HG02623 (cell line): ENCODE measurements around the gene MARK1.
A peak's percentile ranks its signal among the peaks of the same experiment; 100 is the strongest.

ENCODE experiments used
- ATAC-seq: cut with Tn5 transposase; IDR thresholded peaks from one replicate; pipeline ENCODE4 v1.9.1; 2021; ENCODE audit warnings: moderate library complexity; ENCODE audit not compliant: unreplicated experiment

Gene MARK1

GRCh38 chr1:220528679-220529501 is 954 bp downstream of the MARK1 start:
- peak; percentile 10 for ATAC-seq

- no peak for ATAC-seq
Observed at GRCh38 chr1:220529521-220530020, 1.6 kb downstream of the MARK1 start.

- ATAC-seq, result no peak
Observed at GRCh38 chr1:220533504-220534109, 5.7 kb downstream of the MARK1 start.

- no peak for ATAC-seq
Observed at GRCh38 chr1:220544901-220545303, 17.0 kb downstream of the MARK1 start.

- no peak for ATAC-seq
Observed at GRCh38 chr1:220550811-220551399, 23.0 kb downstream of the MARK1 start.

- no peak for ATAC-seq
Observed at GRCh38 chr1:220551718-220552117, 23.8 kb downstream of the MARK1 start.

GRCh38 chr1:220552672-220553260 is 24.8 kb downstream of the MARK1 start:
- ATAC-seq, result no peak

- no peak for ATAC-seq
Observed at GRCh38 chr1:220556641-220557040, 28.7 kb downstream of the MARK1 start.

- ATAC-seq, result no peak
Observed at GRCh38 chr1:220563564-220563963, 35.6 kb downstream of the MARK1 start.

- ATAC-seq, result no peak
Observed at GRCh38 chr1:220564216-220564615, 36.3 kb downstream of the MARK1 start.

- no peak for ATAC-seq
Observed at GRCh38 chr1:220565670-220566069, 37.7 kb downstream of the MARK1 start.

- ATAC-seq, result no peak
Observed at GRCh38 chr1:220566869-220567268, 38.9 kb downstream of the MARK1 start.

GRCh38 chr1:220572416-220572815 is 44.5 kb downstream of the MARK1 start:
- ATAC-seq, result no peak

GRCh38 chr1:220573836-220574235 is 45.9 kb downstream of the MARK1 start:
- ATAC-seq, result no peak

- ATAC-seq, result no peak
Observed at GRCh38 chr1:220575718-220576497, 48.0 kb downstream of the MARK1 start.

GRCh38 chr1:220577926-220578325 is 50.0 kb downstream of the MARK1 start:
- ATAC-seq, result no peak

- ATAC-seq, result no peak
Observed at GRCh38 chr1:220579317-220579716, 51.4 kb downstream of the MARK1 start.

- ATAC-seq, result no peak
Observed at GRCh38 chr1:220592714-220593113, 64.8 kb downstream of the MARK1 start.

- no peak for ATAC-seq
Observed at GRCh38 chr1:220594356-220594755, 66.4 kb downstream of the MARK1 start.

GRCh38 chr1:220595179-220595578 is 67.2 kb downstream of the MARK1 start:
- ATAC-seq, result no peak

- ATAC-seq, result no peak
Observed at GRCh38 chr1:220604926-220605325, 77.0 kb downstream of the MARK1 start.
